ENCODE results near the gene CENPI.

GRCh38 chrX:101108284-101108683 is 10.3 kb downstream of the CENPI start:
- TF ChIP-seq, protein P1, sequence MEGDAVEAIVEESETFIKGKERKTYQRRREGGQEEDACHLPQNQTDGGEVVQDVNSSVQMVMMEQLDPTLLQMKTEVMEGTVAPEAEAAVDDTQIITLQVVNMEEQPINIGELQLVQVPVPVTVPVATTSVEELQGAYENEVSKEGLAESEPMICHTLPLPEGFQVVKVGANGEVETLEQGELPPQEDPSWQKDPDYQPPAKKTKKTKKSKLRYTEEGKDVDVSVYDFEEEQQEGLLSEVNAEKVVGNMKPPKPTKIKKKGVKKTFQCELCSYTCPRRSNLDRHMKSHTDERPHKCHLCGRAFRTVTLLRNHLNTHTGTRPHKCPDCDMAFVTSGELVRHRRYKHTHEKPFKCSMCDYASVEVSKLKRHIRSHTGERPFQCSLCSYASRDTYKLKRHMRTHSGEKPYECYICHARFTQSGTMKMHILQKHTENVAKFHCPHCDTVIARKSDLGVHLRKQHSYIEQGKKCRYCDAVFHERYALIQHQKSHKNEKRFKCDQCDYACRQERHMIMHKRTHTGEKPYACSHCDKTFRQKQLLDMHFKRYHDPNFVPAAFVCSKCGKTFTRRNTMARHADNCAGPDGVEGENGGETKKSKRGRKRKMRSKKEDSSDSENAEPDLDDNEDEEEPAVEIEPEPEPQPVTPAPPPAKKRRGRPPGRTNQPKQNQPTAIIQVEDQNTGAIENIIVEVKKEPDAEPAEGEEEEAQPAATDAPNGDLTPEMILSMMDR (IDR thresholded peaks at IDR 0.05 in 2 of 3, conservative IDR thresholded peaks at IDR 0.05 in 1 of 3; ENCODE audit: borderline replicate concordance in 1 of 3, insufficient read depth in 1 of 3, low read depth in 2 of 3, low read length in 2 of 3): no peak
- TF ChIP-seq POLR2A (IDR thresholded peaks at IDR 0.05; ENCODE audit: borderline replicate concordance, extremely low read depth, insufficient read depth, insufficient read length) (no peak), SP1 (IDR thresholded peaks at IDR 0.05; ENCODE audit: low read depth) (no peak), POLR2AphosphoS5 (IDR thresholded peaks at IDR 0.05; ENCODE audit: low read depth, low read length) (no peak), REST (IDR thresholded peaks at IDR 0.05; ENCODE audit: low read depth) (no peak), EGR1 (IDR thresholded peaks at IDR 0.05; ENCODE audit: low read depth) (no peak)

Data from HCT116 (cell line).